Stimulated activated CD8-positive, alpha-beta memory T cell treated with anti-CD3 and anti-CD28 coated beads, Interleukin-7, amount 100 ng/mL, for 48 hours (primary cell): ENCODE results near the gene FOXO1.

ENCODE experiments used
- DNase-seq, 2 donors: peaks; one replicate each; pipeline ENCODE4 v3.0.0-alpha.2; 2020; ENCODE audit warnings: low read depth in 1 of 2; ENCODE audit errors: extremely low read depth in 1 of 2

The FOXO1 gene

GRCh38 chr13:40552895-40553294 lies 113.5 kb downstream of the FOXO1 start:
- no peak for DNase-seq

- no peak for DNase-seq
Measured at GRCh38 chr13:40550130-40550529, 116.3 kb downstream of the FOXO1 start.

- no peak for DNase-seq
Measured at GRCh38 chr13:40549500-40550094, 116.8 kb downstream of the FOXO1 start.

- no peak for DNase-seq
Measured at GRCh38 chr13:40547591-40548315, 118.7 kb downstream of the FOXO1 start.

- no peak for DNase-seq
Measured at GRCh38 chr13:40546047-40546446, 120.4 kb downstream of the FOXO1 start.

GRCh38 chr13:40540328-40541044 lies 126.0 kb downstream of the FOXO1 start:
- DNase-seq: no peak

GRCh38 chr13:40539576-40540327 lies 126.7 kb downstream of the FOXO1 start:
- DNase-seq: no peak

GRCh38 chr13:40537146-40537895 lies 129.1 kb downstream of the FOXO1 start:
- no peak for DNase-seq

- DNase-seq: no peak
Measured at GRCh38 chr13:40536443-40537113, 129.9 kb downstream of the FOXO1 start.

GRCh38 chr13:40535345-40535836 lies 131.1 kb downstream of the FOXO1 start:
- DNase-seq: no peak

- DNase-seq: no peak
Measured at GRCh38 chr13:40534456-40534855, 132.0 kb downstream of the FOXO1 start.

- no peak for DNase-seq
Measured at GRCh38 chr13:40533072-40533471, 133.4 kb downstream of the FOXO1 start.

- DNase-seq: no peak
Measured at GRCh38 chr13:40530961-40531360, 135.5 kb downstream of the FOXO1 start.

GRCh38 chr13:40528881-40529280 lies 137.6 kb downstream of the FOXO1 start:
- no peak for DNase-seq

- DNase-seq: no peak
Measured at GRCh38 chr13:40527914-40528313, 138.5 kb downstream of the FOXO1 start.

GRCh38 chr13:40522282-40522681 lies 144.2 kb downstream of the FOXO1 start:
- DNase-seq: no peak

- DNase-seq: no peak
Measured at GRCh38 chr13:40520916-40521315, 145.5 kb downstream of the FOXO1 start.

- DNase-seq: no peak
Measured at GRCh38 chr13:40519637-40520036, 146.8 kb downstream of the FOXO1 start.

GRCh38 chr13:40518481-40518882 lies 148.0 kb downstream of the FOXO1 start:
- peak; percentile 43 to 76 for DNase-seq
